Fibroblast of skin of right biceps (primary cell): ENCODE data around the gene PXDN.
"Not testable (repeated sequence)": the region's sequence is repeated elsewhere in the genome, so short reads cannot be mapped to it uniquely, and the experiment has no call there.

Experiments
- DNase-seq: peaks from one replicate; pipeline ENCODE4 v3.0.0-alpha.2; 2013

The PXDN gene

DNA sequence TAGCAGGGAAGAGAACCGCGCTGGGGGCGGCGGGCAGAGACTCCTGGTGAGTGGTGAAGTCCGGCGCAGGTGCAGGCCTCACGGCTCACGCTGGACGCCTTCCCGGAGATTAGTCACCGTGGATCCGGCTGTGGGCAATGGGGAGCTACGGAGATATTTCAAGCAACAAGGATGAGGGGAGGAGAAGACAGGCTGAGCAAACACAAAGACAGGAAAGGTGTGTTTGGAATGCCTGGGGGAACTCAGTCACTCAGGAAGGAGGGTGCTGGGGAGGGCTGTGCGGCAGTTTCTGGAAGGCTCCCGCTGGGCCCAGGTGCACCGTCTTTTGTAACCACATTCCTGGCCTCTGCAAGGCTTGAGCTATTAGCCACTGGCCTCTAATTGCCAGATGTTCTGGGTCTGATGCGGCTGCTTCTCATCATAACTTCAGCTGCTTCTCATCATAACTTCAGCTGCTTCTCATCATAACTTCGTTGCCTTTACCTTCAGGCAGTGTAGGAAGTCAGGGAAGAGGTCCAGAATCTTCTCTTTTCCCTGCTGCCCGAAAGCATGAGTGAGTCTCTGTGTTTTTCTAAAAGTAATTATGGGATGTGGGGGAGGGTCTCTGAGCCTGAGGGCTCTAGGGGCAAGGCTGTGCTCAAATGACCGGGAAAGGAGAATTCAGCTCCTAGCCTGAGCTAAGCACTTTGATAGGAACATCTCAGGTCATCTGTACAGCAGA lies 118.9 kb downstream of the PXDN start:
- DNase-seq = peak; percentile 71

DNA sequence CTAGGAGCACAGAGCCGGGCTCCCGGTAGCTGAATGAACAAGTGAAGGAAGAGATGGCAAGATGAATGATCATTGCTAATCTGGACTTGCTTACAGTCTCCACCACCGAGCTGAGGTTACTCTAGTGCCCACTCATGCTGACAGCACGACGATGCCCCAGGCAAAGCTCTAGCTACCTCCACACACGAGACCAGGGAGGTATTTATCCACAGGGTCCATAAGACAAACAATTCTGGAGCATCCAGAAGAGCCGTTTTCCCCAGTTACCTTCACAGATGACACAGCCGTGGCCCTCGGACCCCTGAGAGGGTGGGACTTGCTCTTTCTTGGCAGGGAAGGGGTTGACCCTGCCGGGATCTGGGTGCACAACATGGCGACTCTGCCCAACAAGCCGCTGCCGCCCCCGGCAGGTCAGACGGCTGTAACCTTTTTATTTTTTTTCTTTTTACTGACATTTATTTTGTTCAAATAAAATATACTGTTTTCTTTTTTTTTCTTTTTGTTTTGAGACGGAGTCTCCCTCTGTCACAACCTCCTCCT lies 120.3 kb downstream of the PXDN start:
- no peak for DNase-seq

DNA sequence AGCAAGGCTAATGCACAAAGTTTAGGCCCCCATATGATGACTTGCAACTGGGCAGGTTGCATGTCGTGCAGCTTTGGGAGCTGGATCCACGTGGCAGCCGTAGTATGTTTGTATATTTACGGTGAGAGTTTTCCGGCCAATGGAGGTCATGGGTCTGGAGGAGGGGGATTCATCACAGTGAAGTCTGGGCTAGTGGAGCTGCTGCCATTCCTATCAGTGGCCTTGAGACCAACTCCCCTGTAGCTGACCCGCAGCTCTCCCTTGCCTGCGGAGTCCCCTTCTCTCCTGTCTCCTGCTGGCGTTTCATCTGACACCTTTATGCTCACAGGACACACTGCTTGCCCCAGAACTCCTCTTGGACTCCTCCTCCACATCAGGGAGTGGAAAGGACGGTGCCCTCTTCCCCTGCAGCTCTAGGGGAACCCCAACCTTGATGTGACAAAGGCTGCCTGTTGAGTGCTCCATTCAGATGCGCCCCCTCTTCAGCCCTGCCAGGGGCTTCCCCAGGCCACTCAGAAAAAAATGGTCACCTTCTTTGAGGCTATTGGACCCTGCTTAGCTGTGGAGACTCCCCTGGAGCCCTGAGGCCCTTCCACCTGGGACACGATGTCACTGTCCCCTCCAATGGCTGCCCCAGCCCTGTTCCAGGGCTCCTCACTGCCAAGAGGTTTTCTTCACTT lies 121.7 kb downstream of the PXDN start:
- DNase-seq = no peak

DNA sequence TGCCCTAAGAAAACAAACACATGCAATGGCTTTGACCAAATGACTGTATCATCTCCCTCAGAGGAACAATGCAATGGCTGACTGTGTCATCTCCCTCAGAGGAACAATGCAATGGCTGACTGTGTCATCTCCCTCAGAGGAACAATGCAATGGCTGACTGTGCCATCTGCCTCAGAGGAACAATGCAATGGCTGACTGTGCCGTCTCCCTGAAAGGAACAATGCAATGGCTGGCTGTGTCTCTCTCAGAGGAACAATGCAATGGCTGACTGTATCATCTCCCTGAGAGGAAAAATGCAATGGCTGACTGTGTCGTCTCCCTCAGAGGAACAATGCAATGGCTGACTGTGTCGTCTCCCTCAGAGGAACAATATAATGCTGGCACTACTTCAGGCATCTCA lies 122.3 kb downstream of the PXDN start:
- not testable (repeated sequence) for DNase-seq

DNA sequence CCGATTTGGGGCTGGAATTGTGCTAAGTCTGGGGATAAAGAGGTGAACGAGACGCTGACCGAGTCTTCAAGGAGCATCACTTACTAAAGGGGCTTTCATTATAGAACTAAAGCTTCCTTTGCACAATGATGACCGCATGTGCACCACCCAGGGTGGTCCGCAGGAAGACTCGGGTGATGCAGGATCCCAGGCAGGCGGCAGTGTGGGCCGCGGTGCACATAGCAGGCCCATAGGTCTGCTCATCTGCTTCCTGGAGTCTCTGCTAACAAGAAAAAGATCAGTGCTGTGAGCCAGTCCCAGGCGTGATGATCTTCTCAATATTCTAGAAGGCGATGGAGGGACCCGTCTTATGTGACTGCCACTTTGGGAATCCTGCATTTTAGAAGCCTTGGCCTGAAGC lies 122.8 kb downstream of the PXDN start:
- no peak for DNase-seq

DNA sequence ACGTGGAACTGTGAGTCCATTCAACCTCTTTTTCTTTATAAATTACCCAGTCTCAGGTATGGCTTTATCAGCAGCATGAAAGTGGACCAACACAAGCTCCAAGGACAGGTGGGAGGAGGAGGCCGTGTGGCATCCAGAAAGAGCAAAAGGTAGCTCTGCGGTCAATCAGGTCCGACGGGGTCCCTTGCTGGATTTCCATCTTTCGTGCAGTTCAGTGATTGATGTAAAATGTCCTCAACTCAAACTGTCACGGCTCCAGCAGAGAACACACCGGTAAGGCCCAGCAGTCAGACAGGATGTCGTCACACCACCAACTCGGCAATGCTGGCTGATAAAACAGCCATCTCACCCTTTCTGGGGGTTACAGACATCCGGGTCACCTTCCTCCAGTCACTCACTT lies 123.3 kb downstream of the PXDN start:
- DNase-seq = no peak

DNA sequence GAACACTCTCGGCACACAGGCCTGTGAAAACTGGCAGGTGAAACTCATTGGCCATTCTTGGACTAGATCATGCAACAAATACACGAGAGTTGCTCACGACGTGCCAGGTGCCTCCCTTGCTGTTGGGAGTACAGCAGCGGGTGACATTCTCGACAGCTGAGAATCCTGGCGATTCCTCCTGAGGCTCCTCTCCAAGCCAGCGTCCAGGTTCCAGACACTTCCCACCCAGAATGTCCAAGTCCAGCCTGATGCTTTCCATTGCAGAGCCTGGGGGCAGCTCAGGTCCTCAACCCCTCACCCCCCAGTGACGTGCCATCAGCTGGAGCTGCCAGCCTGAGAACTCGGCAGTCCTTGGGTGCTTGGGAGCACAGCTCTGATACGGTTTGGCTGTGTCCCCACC lies 124.2 kb downstream of the PXDN start:
- DNase-seq = no peak

DNA sequence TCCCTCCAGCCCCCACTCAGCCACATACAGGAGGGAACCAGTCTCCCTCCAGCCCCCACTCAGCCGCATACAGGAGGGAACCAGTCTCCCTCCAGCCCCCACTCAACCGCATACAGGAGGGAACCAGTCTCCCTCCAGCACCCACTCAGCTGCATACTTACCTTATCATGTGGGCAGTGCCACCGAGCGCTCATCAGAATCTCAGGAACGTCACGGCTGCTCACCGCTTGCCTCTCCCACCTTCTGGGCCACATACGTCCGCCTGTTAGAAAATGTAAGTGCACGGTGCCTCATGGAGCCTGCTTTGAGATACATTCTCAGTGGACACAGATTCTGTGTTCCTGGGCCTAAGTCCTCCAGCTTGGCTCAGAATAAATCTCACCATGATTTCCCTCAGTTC lies 124.8 kb downstream of the PXDN start:
- DNase-seq = no peak

DNA sequence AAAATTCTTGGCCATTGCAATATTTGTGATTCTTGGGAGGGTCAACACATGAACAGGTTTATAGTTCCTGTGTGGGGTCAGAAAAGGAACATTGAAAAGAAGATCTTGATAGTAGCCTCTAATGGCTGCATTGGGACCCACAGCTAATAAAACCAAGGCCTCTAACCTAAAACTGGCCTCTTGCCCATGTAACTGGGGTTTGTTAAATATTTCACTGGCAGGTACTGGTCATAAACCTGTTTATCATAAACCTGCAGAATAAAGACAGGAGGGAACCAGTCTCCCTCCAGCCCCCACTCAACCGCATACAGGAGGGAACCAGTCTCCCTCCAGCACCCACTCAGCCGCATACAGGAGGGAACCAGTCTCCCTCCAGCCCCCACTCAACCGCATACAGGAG lies 125.3 kb downstream of the PXDN start:
- DNase-seq = no peak

DNA sequence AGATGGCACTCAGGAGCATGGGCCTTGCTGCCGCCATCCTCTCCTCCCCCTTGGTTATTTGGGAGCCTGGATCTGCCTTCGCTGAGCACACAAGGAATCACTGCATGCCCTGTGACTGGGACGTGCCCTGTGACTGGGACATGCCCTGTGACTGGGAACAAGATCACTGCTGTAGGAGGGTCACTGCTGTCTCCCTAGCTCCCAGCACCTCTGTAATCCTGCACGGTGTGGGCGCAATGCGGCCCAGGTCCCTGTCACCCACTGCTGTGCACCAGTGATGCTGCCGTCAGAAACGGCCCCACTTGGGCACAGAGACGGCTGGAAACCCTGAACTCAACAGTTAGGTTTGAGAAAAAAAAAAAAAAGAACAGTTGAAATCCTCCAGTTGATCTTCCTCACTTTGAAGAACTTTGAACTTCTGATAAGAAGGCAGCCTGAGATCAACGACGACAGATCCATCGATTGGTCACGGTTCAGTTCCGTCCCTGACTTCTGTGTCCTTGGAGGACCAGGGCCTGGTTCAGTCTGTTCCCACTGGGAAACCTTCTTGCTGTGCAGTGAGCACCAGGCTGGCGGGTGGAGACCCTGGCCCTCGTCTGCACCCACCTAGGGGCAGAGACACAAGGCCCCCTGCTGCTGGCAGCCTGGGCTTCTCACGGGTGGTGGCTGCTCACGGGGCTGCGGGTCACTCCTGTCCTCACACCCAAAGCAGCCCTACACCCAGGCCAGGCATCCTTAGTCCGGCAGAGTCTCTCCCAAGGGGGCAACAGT lies 125.9 kb downstream of the PXDN start:
- DNase-seq = no peak

DNA sequence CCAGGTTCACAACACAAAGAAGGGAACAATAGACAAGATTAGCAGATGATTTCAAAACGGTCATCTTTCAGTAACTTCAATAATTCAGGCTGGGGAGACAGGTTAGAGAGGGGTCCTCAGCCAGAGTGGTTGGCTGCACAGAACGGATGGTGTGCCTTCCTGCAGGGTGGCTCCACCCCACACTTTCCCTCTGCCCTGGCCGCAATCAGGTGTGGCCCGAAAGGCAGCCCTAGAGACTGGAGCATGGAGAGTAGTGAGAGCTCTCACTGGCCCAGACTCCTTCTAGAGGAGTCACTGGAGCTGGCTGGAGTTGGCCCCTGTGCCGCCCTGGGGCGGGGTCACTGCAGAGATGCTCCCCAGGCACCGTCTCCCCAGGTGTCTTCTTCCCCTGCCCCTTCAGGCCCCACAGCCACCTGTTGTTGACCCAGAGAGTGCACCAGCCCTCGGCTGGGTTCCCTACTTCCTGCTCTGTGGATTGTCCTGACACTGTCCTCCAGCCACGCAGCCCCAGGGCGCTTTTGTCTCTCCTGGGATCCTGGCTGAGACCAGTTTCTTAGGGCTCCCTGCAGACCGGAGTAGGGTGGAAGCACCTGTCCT lies 126.8 kb downstream of the PXDN start:
- DNase-seq = no peak

DNA sequence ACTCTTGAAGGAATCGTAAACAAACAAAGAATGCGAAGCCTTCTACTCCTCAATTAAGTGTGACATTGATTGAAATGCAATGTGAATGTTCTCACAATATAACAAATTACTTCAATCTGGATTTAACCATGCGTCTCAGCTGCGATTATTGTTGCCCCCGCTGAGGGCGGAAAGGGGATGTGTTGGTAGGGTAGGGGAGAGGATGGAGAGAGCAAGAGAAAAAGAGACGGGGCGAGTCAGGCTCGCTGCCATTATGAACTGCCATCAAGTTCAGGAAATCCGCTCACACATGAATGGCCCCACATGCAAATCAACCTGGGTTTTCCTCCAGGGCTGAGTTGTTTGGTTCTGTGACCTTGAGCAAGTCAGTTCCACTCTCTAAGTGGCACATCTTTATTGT lies 129.8 kb downstream of the PXDN start:
- no peak for DNase-seq

DNA sequence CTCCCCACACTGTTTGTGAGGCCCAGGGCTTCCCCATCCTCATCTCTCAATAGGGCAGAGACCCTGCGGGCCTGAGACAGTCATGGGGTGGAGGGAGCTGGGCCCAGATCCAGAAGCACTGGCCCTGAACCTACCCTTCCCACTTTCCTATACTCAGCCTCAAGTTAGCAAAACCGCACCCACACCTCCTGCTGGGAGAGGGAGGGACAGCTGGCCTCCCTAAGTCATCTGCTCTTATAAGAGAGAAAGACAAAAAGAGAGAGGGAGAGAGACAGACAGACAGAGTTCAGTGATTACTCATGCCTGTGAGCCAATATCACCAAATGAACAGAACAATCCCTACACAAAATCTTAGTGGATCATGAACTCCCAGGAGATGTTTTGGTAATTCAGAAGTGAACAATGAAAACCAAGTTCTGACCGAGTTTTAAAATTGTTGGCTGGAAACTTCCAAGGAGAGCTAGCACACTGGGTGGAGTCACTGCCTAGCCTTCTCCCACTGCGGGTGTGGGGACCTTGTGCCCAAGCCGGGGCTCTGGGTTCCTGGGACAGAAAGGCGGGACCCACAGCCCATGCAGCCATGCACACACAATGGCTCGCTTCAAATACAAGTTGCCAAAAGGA lies 130.5 kb downstream of the PXDN start:
- DNase-seq = peak; percentile 40

DNA sequence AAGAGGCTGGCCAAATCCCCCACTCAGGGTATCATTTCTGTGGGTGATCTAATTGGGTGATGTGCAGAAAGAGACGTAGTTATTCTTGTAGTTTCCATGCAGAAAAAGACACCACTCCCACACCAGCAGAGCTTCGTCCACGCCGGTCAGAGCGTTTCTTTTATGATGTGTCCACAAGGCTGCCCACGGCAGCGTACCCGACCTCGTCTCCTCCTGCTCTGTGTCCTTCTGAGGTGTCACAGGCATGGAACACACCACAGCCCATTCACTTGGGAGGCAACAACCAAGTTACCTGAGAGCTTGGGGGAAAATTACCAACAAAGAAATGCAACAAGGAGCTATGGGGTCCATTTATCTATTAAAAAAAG lies 131.3 kb downstream of the PXDN start:
- no peak for DNase-seq

DNA sequence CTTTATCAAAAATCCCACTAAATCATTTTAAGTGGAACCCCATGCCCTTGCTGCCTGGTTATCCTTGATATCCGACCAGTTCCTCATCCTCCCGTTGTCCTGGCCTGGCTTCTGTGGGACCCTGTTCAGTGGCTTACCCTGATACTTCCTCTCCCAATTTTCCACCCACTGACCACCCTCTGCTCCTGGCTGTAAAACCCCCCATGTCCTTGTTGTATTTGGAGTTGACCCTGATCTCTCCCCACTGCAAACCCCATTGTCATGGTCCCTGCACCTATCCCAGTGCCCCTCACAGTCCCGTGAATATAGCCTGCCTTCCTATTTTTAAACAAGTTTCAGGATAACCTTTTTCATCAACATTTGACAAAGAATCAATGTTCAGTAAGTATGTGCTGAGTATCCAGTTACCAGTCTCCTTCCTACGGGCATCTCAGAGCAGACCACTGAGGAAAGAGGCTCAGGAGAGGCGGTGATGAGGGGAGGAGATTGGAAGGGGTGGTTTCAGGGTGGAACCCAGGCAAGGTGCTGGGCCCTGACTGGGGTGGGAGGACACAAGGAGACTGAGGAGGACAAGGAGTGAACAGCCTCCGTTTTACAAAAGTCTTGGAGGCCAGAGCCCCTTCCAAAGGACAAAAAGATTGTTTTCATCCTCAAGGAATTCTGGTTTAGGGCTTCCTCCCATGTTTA lies 131.8 kb downstream of the PXDN start:
- DNase-seq = no peak

DNA sequence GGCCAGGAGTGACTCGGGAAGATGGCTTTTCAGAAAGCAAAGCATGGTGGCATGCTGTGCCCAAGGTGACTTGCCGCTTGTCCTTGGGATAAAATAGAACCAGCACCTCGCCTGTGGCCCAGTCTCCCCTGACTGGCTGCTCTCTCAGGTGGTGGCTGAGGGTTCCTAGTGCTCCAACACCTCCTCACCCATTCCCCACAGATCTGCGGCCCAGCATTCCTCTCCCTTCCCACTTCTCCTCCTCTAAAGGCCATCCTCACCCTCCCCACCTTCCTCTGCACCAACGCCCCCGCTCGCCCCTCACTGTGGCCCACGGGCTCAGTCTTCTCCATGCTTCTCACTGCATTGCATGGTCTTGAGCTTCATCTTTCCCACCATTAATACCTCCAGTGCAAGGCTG lies 132.4 kb downstream of the PXDN start:
- no peak for DNase-seq

DNA sequence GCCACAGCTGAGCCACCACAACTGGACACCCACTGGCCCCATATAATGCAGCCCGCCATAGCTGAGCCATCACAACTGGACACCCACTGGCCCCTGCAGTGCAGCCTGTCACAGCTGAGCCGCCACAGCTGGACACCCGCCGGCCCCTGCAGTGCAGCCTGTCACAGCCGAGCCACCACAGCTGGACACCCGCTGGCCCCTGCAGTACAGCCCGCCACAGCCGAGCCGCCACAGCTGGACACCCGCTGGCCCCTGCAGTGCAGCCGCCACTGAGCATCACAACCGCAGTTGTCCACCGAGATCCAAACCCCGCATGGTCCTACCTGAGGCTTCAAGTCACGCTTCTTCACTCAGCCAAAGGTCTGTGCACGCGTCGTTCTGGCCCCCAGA lies 134.2 kb downstream of the PXDN start:
- no peak for DNase-seq

DNA sequence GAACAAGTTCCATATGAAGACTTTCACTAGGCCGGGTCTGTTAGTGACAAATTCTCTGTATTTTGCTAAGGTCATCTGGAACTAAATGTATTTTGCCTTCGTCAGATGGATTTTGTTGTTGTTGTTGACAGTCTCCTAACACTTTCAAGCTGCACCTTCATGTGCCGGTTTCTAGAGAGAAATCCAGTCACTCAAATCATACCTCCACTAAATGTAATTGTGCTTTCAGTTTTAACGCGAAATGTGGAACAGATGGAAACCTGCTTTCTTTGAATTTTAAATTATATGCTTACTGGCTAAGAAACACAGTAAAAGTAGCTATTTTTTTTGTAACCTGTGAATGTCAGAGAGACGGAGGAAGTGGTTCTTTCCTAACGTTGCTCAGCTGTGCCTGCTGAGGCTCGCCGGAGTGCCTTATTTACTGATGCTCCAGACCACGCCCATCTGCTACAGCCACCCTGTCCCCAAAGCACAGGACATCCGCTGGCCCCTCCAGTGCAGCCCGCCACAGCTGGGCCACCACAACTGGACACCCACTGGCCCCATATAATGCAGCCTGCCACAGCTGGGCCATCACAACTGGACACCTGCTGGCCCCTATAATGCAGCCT lies 134.7 kb downstream of the PXDN start:
- DNase-seq = no peak

DNA sequence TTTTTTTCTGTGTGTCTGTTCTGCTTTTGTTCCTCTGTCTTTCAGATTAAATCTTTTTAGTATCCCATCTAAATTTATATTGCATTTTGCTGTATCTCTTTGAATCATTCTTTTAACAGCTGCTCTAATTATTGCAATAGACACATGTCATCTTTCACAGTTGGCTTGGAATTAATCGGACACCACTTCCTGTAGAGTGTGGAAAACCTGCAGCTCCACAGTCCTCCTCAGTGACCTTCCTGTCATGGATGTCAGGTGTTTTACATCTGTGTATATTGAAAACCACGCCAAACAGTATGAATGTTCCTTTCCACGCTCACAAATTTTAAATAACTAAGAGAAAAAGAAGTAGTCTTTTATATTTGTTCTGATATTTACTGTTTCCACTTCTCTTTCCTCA lies 135.3 kb downstream of the PXDN start:
- no peak for DNase-seq

DNA sequence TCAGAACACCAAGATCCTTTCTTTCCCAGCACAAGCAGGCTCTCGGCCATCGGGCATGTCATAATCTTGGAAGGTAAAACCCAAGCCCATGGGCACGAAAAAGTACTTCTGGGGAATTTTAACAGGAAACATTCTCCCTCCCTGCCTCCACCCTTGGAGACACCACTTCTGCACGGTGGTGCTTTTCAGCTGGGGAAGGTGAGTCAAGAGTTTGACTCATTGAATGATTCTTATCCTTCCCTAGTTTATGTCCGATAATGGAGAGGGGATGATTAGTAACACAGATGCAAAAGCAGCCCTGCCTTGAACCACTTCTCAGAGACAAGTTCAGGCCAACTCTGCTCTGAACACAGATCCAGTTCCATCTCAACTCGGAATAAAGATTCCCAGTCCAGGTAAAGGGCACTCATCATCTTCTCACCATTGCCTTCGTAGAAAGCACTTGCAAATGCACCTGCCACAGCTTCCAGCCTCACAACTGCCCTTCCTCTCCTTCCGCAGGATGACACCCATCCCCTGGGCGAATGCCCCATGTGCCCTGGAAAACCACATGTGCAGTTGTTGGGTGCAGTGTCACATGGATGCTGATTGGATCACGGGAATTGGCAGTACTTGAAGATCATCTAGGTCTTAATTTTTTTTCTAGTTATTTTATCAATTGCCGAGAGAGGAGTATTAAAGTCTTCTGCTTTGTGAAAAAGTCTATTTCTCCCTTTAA lies 136.2 kb downstream of the PXDN start:
- DNase-seq = peak; percentile 57

DNA sequence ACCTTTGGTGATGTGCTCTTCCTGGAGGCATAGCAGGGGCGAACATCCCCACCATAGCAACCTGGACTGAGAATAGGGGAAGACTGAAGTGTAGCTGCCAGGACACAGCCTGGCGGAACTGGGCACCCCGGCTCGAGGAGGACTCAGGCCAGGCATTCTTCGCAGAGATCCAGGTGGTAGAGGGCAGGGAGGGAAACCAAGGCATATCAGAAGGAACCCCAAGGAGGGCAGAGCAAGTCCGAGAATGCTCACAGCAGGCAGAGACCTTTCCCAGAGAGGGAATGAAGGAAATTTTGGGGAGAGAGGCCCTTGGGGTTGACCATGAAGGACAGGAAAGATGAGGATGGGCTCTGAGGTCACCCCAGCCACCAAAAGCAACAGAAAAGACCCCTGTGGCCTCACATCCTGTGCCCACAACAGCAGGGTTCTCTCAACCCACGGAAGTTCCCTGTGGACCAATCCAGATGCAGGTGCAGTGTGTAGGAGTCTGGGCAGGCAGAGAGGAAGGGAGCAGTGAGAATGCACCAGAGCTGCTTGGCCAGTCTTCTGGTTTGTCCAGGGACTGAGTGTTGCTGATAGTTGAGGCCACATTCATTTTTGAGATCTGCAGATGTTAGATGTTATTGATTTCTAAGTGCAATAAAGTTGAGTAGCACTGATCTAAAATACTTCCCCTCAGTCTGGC lies 136.9 kb downstream of the PXDN start:
- DNase-seq = no peak
